Lower leg skin (tissue), 3 donors: ENCODE measurements around the gene TNRC6A.

Source experiments
- CTCF ChIP-seq, 3 donors: fragments of 450-650 bp; IDR thresholded peaks; one replicate each; pipeline ENCODE4 v1.5.1; 2016; ENCODE audit warnings: antibody characterized with exemption in 3 of 3, mild to moderate bottlenecking in 3 of 3, moderate library complexity in 2 of 3
- POLR2A ChIP-seq, 2 donors: fragments of 450-650 bp; IDR thresholded peaks; one replicate each; pipeline ENCODE4 v1.6.1; 2016 to 2017; ENCODE audit warnings: antibody characterized with exemption in 2 of 2, mild to moderate bottlenecking in 1 of 2, moderate library complexity in 1 of 2

- TF ChIP-seq CTCF (IDR thresholded peaks at IDR 0.05) (no peak), POLR2A (IDR thresholded peaks at IDR 0.05) (no peak)
Measured at GRCh38 chr16:24759006-24759405, 29.6 kb downstream of the TNRC6A start.
